ENCODE results near the gene MTUS2. TPM values are rescaled to one million over a fixed set of nuclear protein-coding genes. Genes with fewer than 3 reads are reported as not detected.

Gene MTUS2
- total RNA-seq, 1 donor from 2014 or later = 8.9 TPM

- intact Hi-C loops (cut with DNase I) = no loop called here
These were observed 723.4 kb downstream of the MTUS2 start for GRCh38 chr13:29543230-29544215.

GRCh38 chr13:29545988-29546387 lies 725.8 kb downstream of the MTUS2 start:
- Histone ChIP-seq H3K36me3 (peaks cover 0 to 15% of the 10 kb centered on the region in 2 donors), H3K9me3 (no peaks in the 10 kb centered on the region), H3K27me3 (no peaks in the 10 kb centered on the region), H3K4me3 (no peak overlapping the region), H3K27ac (no peak overlapping the region), H3K4me1 (no peaks in the 10 kb centered on the region)
- DNase-seq (ENCODE audit: low spot score in 2 of 2) = no peak
- TF ChIP-seq CTCF (IDR thresholded peaks at IDR 0.05) = no peak
- intact Hi-C loops (cut with DNase I) = no loop called here

More at GRCh38 chr13:29543230-29544215, 723.4 kb downstream of the MTUS2 start:
- Histone ChIP-seq H3K27ac (no peak overlapping the region), H3K36me3 (no peaks in the 10 kb centered on the region), H3K4me1 (no peaks in the 10 kb centered on the region), H3K9me3 (no peaks in the 10 kb centered on the region), H3K4me3 (no peak overlapping the region), H3K27me3 (no peaks in the 10 kb centered on the region)
- DNase-seq (ENCODE audit: low spot score in 2 of 2) = no peak
- TF ChIP-seq CTCF (IDR thresholded peaks at IDR 0.05) = no peak

GRCh38 chr13:29546662-29547061 lies 726.5 kb downstream of the MTUS2 start:
- DNase-seq (ENCODE audit: low spot score in 2 of 2) = no peak
- Histone ChIP-seq H3K4me1 (no peaks in the 10 kb centered on the region), H3K9me3 (no peaks in the 10 kb centered on the region), H3K36me3 (peaks cover 0 to 22% of the 10 kb centered on the region in 2 donors), H3K27me3 (no peaks in the 10 kb centered on the region), H3K27ac (no peak overlapping the region), H3K4me3 (no peak overlapping the region)
- no peak for TF ChIP-seq CTCF (IDR thresholded peaks at IDR 0.05)
- intact Hi-C loops (cut with DNase I) = no loop called here

- Histone ChIP-seq H3K27ac (no peak overlapping the region), H3K9me3 (no peaks in the 10 kb centered on the region), H3K36me3 (peaks cover 0 to 26% of the 10 kb centered on the region in 2 donors), H3K4me1 (no peaks in the 10 kb centered on the region), H3K4me3 (no peak overlapping the region), H3K27me3 (no peaks in the 10 kb centered on the region)
- intact Hi-C loops (cut with DNase I) = no loop called here
- TF ChIP-seq CTCF (IDR thresholded peaks at IDR 0.05) = no peak
- no peak for DNase-seq (ENCODE audit: low spot score in 2 of 2)
These were observed 727.0 kb downstream of the MTUS2 start for GRCh38 chr13:29547153-29547552.

- peaks cover 11 to 42% of the 10 kb centered on the region in 2 donors for H3K36me3 ChIP-seq
- H3K9me3 ChIP-seq = no peaks in the 10 kb centered on the region
- no peak for TF ChIP-seq CTCF (IDR thresholded peaks at IDR 0.05)
- no peak for DNase-seq (ENCODE audit: low spot score in 2 of 2)
- intact Hi-C loops (cut with DNase I) = no loop called here
- no peaks in the 10 kb centered on the region for H3K4me1 ChIP-seq
- H3K27me3 ChIP-seq = no peaks in the 10 kb centered on the region
- H3K27ac ChIP-seq = no peak overlapping the region
- no peak overlapping the region for H3K4me3 ChIP-seq
These were observed 728.6 kb downstream of the MTUS2 start for GRCh38 chr13:29548722-29549121.

All from ascending aorta (tissue), 2 donors.